GM23248 (cell line): ENCODE results near the gene UVRAG. TPM values are rescaled to one million over a fixed set of nuclear protein-coding genes. Genes with fewer than 3 reads are reported as not detected.

Source experiments
- DNase-seq: peaks from one replicate; pipeline ENCODE4 v3.0.0-alpha.2; 2015
- H2AFZ ChIP-seq: fragments of 200-600 bp; sonication (generic); 2 replicates; pipeline ENCODE4 v1.6.1; 2016; ENCODE audit warnings: antibody characterized with exemption
- H3F3A ChIP-seq: fragments of 200-600 bp; sonication (generic); 2 replicates; pipeline ENCODE4 v1.6.1; 2016; ENCODE audit warnings: mild to moderate bottlenecking, antibody characterized with exemption, mixed run types; ENCODE audit not compliant: insufficient read depth
- H3K27ac ChIP-seq: fragments of 200-600 bp; sonication (generic); 2 replicates; pipeline ENCODE4 v1.5.1; 2016; ENCODE audit warnings: mild to moderate bottlenecking
- H3K27me3 ChIP-seq: fragments of 200-600 bp; sonication (generic); replicated peaks from 2 replicates; pipeline ENCODE4 v1.6.1; 2016; ENCODE audit warnings: mild to moderate bottlenecking; ENCODE audit not compliant: insufficient read depth
- H3K36me3 ChIP-seq: fragments of 200-600 bp; sonication (generic); 2 replicates; pipeline ENCODE4 v1.6.1; 2016; ENCODE audit warnings: low read depth, mild to moderate bottlenecking
- H3K4me1 ChIP-seq: fragments of 200-600 bp; sonication (generic); 2 replicates; pipeline ENCODE4 v1.6.1; 2016; ENCODE audit warnings: mild to moderate bottlenecking; ENCODE audit not compliant: insufficient read depth
- H3K4me2 ChIP-seq: fragments of 200-600 bp; sonication (generic); one replicate; pipeline ENCODE4 v1.6.1; 2016; ENCODE audit warnings: mild to moderate bottlenecking; ENCODE audit not compliant: unreplicated experiment
- H3K4me3 ChIP-seq: fragments of 200-600 bp; sonication (generic); 2 replicates; pipeline ENCODE4 v1.5.1; 2016; ENCODE audit warnings: mild to moderate bottlenecking
- H3K79me2 ChIP-seq: fragments of 200-600 bp; sonication (generic); 2 replicates; pipeline ENCODE4 v1.6.1; 2016; ENCODE audit warnings: mild to moderate bottlenecking; ENCODE audit not compliant: insufficient read depth
- H3K9ac ChIP-seq: fragments of 200-600 bp; sonication (generic); 2 replicates; pipeline ENCODE4 v1.6.1; 2016; ENCODE audit warnings: mild to moderate bottlenecking
- H3K9me2 ChIP-seq: fragments of 200-600 bp; sonication (generic); 2 replicates; pipeline ENCODE4 v1.6.1; 2016; ENCODE audit warnings: mixed run types, mild to moderate bottlenecking, moderate library complexity; ENCODE audit not compliant: insufficient read depth
- H3K9me3 ChIP-seq: fragments of 200-600 bp; sonication (generic); one replicate; pipeline ENCODE4 v1.6.1; 2017; ENCODE audit warnings: low read depth
- H4K20me1 ChIP-seq: fragments of 200-600 bp; sonication (generic); 2 replicates; pipeline ENCODE4 v1.6.0; 2016; ENCODE audit not compliant: insufficient read depth
- EZH2 ChIP-seq: fragments of 200-600 bp; sonication (generic); IDR thresholded peaks from 2 replicates; pipeline ENCODE4 v1.6.1; 2018; ENCODE audit warnings: antibody characterized with exemption, mild to moderate bottlenecking; ENCODE audit not compliant: insufficient read depth, poor library complexity, severe bottlenecking
- EZH2phosphoT487 ChIP-seq: fragments of 200-600 bp; sonication (generic); IDR thresholded peaks from 2 replicates; pipeline ENCODE4 v1.6.1; 2018; ENCODE audit warnings: antibody characterized with exemption, moderate library complexity, mild to moderate bottlenecking, low read depth; ENCODE audit not compliant: insufficient read depth
- WGBS, 2 experiments: methylation state at CpG; one replicate each; pipeline ENCODE4 v1.1.6; 2015 to 2017; ENCODE audit warnings: low lambda C conversion rate in 2 of 2, low coverage in 1 of 2; ENCODE audit errors: missing lambda C conversion rate in 2 of 2; 5-methylcytosine and 5-hydroxymethylcytosine counted together
- in situ Hi-C: fragments of 300-500 bp; cut with MboI; formaldehyde crosslinking; loops from 2 replicates; pipeline ENCODE4 v1.15.0; 2020
- polyA plus RNA-seq: library from polyadenylated mRNA; unstranded; fragments of >200 nt; fragmentation: Nextera tagmentation; extraction: Ambion mirVana; gene quantifications from 2 replicates; pipeline ENCODE4 v1.2.1, GENCODE V29; 2016
- total RNA-seq: library from RNA; depleted of rRNA; stranded (reverse); fragments of >200 nt; shearing (Covaris generic); gene quantifications from 2 replicates; pipeline ENCODE4 v1.2.3, GENCODE V29; 2014

The UVRAG gene
- total and polyA plus RNA-seq, 2 experiments from 2014 or later: 9.9 to 11.0 TPM

DNA sequence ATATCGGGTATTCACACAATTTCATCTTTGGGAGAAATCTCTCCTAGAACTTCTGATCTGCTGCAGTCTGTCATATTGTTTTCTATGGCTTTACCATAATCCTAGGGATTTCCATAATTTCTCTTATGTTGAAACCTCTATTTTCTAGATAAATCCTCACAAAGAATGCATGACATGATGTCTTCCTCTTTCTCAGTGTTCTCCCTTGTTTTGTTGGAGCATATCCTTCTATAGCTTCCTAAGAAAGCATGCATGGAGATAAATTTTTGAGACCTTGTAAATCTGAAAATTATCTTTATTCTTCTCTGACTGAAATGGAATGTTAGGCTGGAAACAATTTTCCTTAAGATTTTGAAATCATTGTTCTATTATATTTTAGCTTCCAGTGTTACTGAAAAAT is 275.8 kb downstream of the UVRAG start:
- 97 to 98% methylated on average over 1 of the region's 1 CpG for WGBS, 2 experiments
- H3K79me2 ChIP-seq: no peaks in the 10 kb centered on the region
- H3K27me3 ChIP-seq: no peaks in the 10 kb centered on the region
- no peaks in the 10 kb centered on the region for H3K36me3 ChIP-seq
- peaks cover 20% of the 10 kb centered on the region for H3K4me1 ChIP-seq
- H3K27ac ChIP-seq: no peak overlapping the region
- no peaks in the 10 kb centered on the region for H3K9me2 ChIP-seq
- DNase-seq: no peak
- H3F3A ChIP-seq: peaks cover 22% of the 10 kb centered on the region
- no peak overlapping the region for H3K4me3 ChIP-seq
- H4K20me1 ChIP-seq: no peaks in the 10 kb centered on the region
- H3K9ac ChIP-seq: no peak overlapping the region
- H2AFZ ChIP-seq: no peak overlapping the region
- no peak overlapping the region for H3K4me2 ChIP-seq
- no peak for TF ChIP-seq EZH2phosphoT487
- no peak for TF ChIP-seq EZH2
- H3K9me3 ChIP-seq: no peaks in the 10 kb centered on the region
- in situ Hi-C loops: no loop called here

DNA sequence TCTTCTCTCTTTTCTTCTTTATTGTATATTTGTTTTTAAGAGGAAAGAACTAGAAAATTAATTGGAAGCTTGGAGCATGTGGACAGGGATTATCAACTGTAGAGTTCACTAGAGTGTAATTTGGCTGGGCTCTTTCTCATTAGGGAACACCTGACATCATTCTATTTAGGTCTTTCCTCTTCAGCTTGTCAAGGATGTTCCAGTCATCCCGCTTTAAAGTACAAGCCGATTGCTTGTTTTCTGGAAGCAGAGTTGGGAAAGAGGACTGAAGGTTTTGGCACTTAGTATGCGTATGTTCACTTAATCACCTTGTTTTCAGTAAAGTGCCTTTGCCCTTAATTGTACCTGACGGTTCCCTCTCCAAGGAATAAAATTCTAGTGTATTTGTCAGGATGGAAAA is 279.7 kb downstream of the UVRAG start:
- no peaks in the 10 kb centered on the region for H3K36me3 ChIP-seq
- no peak overlapping the region for H2AFZ ChIP-seq
- no peaks in the 10 kb centered on the region for H3K27me3 ChIP-seq
- H3K27ac ChIP-seq: no peak overlapping the region
- H3K4me3 ChIP-seq: no peak overlapping the region
- no peak overlapping the region for H3K4me2 ChIP-seq
- no peaks in the 10 kb centered on the region for H3K9me3 ChIP-seq
- no peaks in the 10 kb centered on the region for H3K79me2 ChIP-seq
- H3K9me2 ChIP-seq: no peaks in the 10 kb centered on the region
- no peak for DNase-seq
- no peaks in the 10 kb centered on the region for H3K4me1 ChIP-seq
- H4K20me1 ChIP-seq: no peaks in the 10 kb centered on the region
- TF ChIP-seq EZH2 (no peak), EZH2phosphoT487 (no peak)
- in situ Hi-C loops: no loop called here
- 96 to 100% methylated on average over 4 of the region's 4 CpGs for WGBS, 2 experiments
- H3F3A ChIP-seq: no peaks in the 10 kb centered on the region
- no peak overlapping the region for H3K9ac ChIP-seq

DNA sequence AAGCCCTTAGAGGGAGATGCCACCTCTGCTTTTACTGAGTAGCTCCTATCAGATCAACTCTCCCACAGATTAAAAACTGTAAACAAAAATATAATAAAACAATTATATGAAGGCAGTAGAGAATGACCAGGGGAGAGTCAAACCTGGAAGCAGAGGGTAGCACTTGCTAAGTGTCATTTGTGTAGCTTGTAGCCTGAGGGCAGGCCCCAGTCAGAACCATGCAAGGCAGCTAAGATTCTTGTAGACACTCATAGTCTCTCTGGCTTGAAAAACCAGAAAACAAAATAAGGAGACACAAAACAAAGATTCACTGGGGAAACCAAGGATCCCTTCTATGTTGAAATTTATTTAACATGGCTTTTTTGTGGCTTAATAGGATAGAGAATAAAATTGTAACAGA is 280.9 kb downstream of the UVRAG start:
- no peak overlapping the region for H3K4me3 ChIP-seq
- no peak overlapping the region for H2AFZ ChIP-seq
- no peaks in the 10 kb centered on the region for H3K79me2 ChIP-seq
- H3F3A ChIP-seq: no peaks in the 10 kb centered on the region
- no peaks in the 10 kb centered on the region for H4K20me1 ChIP-seq
- TF ChIP-seq EZH2 (no peak), EZH2phosphoT487 (no peak)
- DNase-seq: no peak
- H3K36me3 ChIP-seq: no peaks in the 10 kb centered on the region
- H3K4me2 ChIP-seq: no peak overlapping the region
- no peaks in the 10 kb centered on the region for H3K4me1 ChIP-seq
- in situ Hi-C loops: no loop called here
- H3K9me2 ChIP-seq: no peaks in the 10 kb centered on the region
- H3K27me3 ChIP-seq: no peaks in the 10 kb centered on the region
- no peaks in the 10 kb centered on the region for H3K9me3 ChIP-seq
- H3K9ac ChIP-seq: no peak overlapping the region
- H3K27ac ChIP-seq: no peak overlapping the region

DNA sequence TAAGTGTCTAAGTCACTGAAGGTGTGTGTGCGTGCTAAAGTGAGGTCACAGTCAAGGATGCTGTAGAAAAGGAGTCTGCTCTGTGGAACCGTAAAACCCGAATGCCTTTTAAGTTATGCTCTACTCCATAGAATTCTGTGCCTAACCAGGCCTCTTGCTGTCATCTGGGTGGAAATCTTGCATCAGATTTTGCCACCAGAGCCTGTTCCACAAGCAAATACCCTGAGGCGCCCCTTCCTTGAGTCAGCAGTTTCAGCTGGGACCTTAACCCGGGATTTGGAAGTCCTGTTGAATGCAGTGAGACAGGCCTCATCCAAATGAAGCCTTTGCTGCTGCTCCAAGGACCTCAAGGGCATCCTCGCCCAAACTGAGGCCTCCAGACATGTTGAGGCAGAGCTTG is 281.5 kb downstream of the UVRAG start:
- WGBS, 2 experiments: 81 to 86% methylated on average over 6 of the region's 6 CpGs
- Histone ChIP-seq H4K20me1 (no peaks in the 10 kb centered on the region), H3K9ac (no peak overlapping the region), H3F3A (no peaks in the 10 kb centered on the region), H3K36me3 (no peaks in the 10 kb centered on the region), H3K4me3 (no peak overlapping the region), H3K79me2 (no peaks in the 10 kb centered on the region), H2AFZ (no peak overlapping the region), H3K4me1 (no peaks in the 10 kb centered on the region), H3K27ac (no peak overlapping the region), H3K4me2 (no peak overlapping the region), H3K27me3 (no peaks in the 10 kb centered on the region), H3K9me2 (no peaks in the 10 kb centered on the region), H3K9me3 (no peaks in the 10 kb centered on the region)
- TF ChIP-seq EZH2 (no peak), EZH2phosphoT487 (no peak)
- no peak for DNase-seq
- in situ Hi-C loops: no loop called here

DNA sequence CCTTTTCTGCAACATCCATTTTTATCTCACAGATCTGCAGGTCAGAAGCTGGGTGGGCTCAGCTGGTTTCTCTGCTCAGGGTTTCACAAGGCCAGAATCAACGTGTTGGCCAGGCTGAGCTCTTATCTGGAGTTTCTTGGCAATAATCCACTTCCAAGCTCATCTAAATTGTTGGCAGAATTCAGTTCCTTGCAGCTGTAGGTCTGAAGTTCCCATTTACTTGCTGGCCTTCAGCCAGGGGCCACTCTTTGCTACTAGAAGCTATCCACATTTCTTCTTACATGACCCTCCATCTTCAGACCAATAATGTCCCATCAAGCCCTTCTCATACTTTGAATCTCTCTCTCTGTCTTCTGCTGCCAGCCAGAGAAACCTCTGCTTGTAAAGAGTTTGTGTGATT is 287.8 kb downstream of the UVRAG start:
- Histone ChIP-seq H3K79me2 (no peaks in the 10 kb centered on the region), H3K27ac (no peak overlapping the region), H3F3A (peaks cover 7% of the 10 kb centered on the region; the same call in 1 of the 2 replicates), H3K9ac (no peak overlapping the region), H3K4me2 (no peak overlapping the region), H2AFZ (no peak overlapping the region), H3K4me1 (peaks cover 9% of the 10 kb centered on the region), H3K36me3 (no peaks in the 10 kb centered on the region), H4K20me1 (no peaks in the 10 kb centered on the region), H3K27me3 (no peaks in the 10 kb centered on the region), H3K4me3 (no peak overlapping the region), H3K9me2 (no peaks in the 10 kb centered on the region), H3K9me3 (no peaks in the 10 kb centered on the region)
- TF ChIP-seq EZH2phosphoT487 (no peak), EZH2 (no peak)
- WGBS, 2 experiments: 95 to 96% methylated on average over 1 of the region's 1 CpG
- in situ Hi-C loops: no loop called here
- DNase-seq: no peak
